PC-3 (cell line): Measurements from ENCODE around the gene SRM. TPM values are rescaled to one million over a fixed set of nuclear protein-coding genes. Genes with fewer than 3 reads are reported as not detected.

Source experiments
- ATAC-seq: fragments of 200-7000 bp; cut with Tn5 transposase; 2 replicates; pipeline ENCODE4 v1.9.1; 2020; ENCODE audit warnings: mild to moderate bottlenecking, moderate library complexity
- BruUV-seq: library from RNA; stranded (reverse); fragments of 400-500 nt; replicated peaks from 2 replicates; lab custom pipeline; 2021; lab: Mats Ljungman, UMichigan
- CTCF ChIA-PET: fragments of 300-600 bp; sonication (Branson Sonifier 250); formaldehyde crosslinking; loops from one replicate; lab custom pipeline; 2022; ENCODE audit warnings: antibody characterized with exemption; lab: Charles Lee
- POLR2A ChIA-PET: fragments of 300-600 bp; sonication (Branson Sonifier 250); formaldehyde crosslinking; loops from one replicate; lab custom pipeline; 2022; ENCODE audit warnings: antibody characterized with exemption; ENCODE audit not compliant: unreplicated experiment; lab: Charles Lee
- DNase-seq: peaks from one replicate; pipeline ENCODE4 v3.0.0-alpha.2; 2015
- H2AFZ ChIP-seq: fragments of 300-600 bp; sonication (generic); 2 replicates; pipeline ENCODE4 v1.6.0; 2016; ENCODE audit warnings: antibody characterized with exemption, low read length
- H3F3A ChIP-seq: fragments of 300-600 bp; sonication (generic); one replicate; pipeline ENCODE4 v1.6.0; 2017; ENCODE audit warnings: antibody characterized with exemption, low read length, control low read depth, mild to moderate bottlenecking; ENCODE audit not compliant: unreplicated experiment
- H3K27ac ChIP-seq: fragments of 300-600 bp; sonication (generic); 2 replicates; pipeline ENCODE4 v1.5.1; 2016; ENCODE audit warnings: mild to moderate bottlenecking, low read length
- H3K27me3 ChIP-seq: fragments of 300-600 bp; sonication (generic); 2 replicates; pipeline ENCODE4 v1.6.1; 2016; ENCODE audit warnings: low read length, mixed read lengths
- H3K36me3 ChIP-seq: fragments of 300-600 bp; sonication (generic); 2 replicates; pipeline ENCODE4 v1.6.1; 2016; ENCODE audit warnings: low read depth, mixed run types, low read length, mixed read lengths
- H3K4me1 ChIP-seq: fragments of 300-600 bp; sonication (generic); 2 replicates; pipeline ENCODE4 v1.5.1; 2016; ENCODE audit warnings: low read length; ENCODE audit not compliant: insufficient read depth
- H3K4me2 ChIP-seq: fragments of 300-600 bp; sonication (generic); 2 replicates; pipeline ENCODE4 v1.6.0; 2016; ENCODE audit warnings: low read length
- H3K4me3 ChIP-seq: fragments of 300-600 bp; sonication (generic); 2 replicates; pipeline ENCODE4 v1.5.1; 2016; ENCODE audit warnings: mild to moderate bottlenecking, low read length, mixed read lengths
- H3K79me2 ChIP-seq: fragments of 300-600 bp; sonication (generic); 2 replicates; pipeline ENCODE4 v1.6.1; 2017; ENCODE audit warnings: low read length, mixed read lengths
- H3K9ac ChIP-seq: fragments of 300-600 bp; sonication (generic); 2 replicates; pipeline ENCODE4 v1.6.0; 2016; ENCODE audit warnings: mild to moderate bottlenecking, low read length
- H3K9me2 ChIP-seq: fragments of 300-600 bp; sonication (generic); replicated peaks from 2 replicates; pipeline ENCODE4 v1.6.1; 2016; ENCODE audit warnings: mixed run types, low read length, mixed read lengths
- H3K9me3 ChIP-seq: fragments of 300-600 bp; sonication (generic); 2 replicates; pipeline ENCODE4 v1.6.1; 2016; ENCODE audit warnings: low read length, mixed read lengths
- H4K20me1 ChIP-seq: fragments of 300-600 bp; sonication (generic); 2 replicates; pipeline ENCODE4 v1.6.1; 2016; ENCODE audit warnings: low read length, mixed read lengths
- CTCF ChIP-seq: fragments of 300-600 bp; sonication (generic); conservative IDR thresholded peaks from 2 replicates; pipeline ENCODE4 v1.5.1; 2017; ENCODE audit warnings: antibody characterized with exemption, low read depth, mild to moderate bottlenecking, low read length
- EZH2 ChIP-seq: fragments of 300-600 bp; sonication (generic); IDR thresholded peaks from one replicate; pipeline ENCODE4 v1.6.1; 2017; ENCODE audit warnings: antibody characterized with exemption, mild to moderate bottlenecking, low read length; ENCODE audit not compliant: unreplicated experiment
- EZH2phosphoT487 ChIP-seq: fragments of 300-600 bp; sonication (generic); IDR thresholded peaks from 2 replicates; pipeline ENCODE4 v1.6.1; 2018; ENCODE audit warnings: mild to moderate bottlenecking, antibody characterized with exemption, low read length, borderline replicate concordance
- intact Hi-C: fragments of 100-400 bp; cut with micrococcal nuclease; formaldehyde crosslinking; loops from 2 replicates; pipeline ENCODE4 v1.9.0; 2023
- total RNA-seq: library from RNA; depleted of rRNA; stranded (reverse); fragments of >200 nt; gene quantifications from 2 replicates; pipeline ENCODE4 v1.2.3, GENCODE V29; 2014

The SRM gene
- total RNA-seq, 1 experiment from 2014 or later, result 151 TPM

DNA sequence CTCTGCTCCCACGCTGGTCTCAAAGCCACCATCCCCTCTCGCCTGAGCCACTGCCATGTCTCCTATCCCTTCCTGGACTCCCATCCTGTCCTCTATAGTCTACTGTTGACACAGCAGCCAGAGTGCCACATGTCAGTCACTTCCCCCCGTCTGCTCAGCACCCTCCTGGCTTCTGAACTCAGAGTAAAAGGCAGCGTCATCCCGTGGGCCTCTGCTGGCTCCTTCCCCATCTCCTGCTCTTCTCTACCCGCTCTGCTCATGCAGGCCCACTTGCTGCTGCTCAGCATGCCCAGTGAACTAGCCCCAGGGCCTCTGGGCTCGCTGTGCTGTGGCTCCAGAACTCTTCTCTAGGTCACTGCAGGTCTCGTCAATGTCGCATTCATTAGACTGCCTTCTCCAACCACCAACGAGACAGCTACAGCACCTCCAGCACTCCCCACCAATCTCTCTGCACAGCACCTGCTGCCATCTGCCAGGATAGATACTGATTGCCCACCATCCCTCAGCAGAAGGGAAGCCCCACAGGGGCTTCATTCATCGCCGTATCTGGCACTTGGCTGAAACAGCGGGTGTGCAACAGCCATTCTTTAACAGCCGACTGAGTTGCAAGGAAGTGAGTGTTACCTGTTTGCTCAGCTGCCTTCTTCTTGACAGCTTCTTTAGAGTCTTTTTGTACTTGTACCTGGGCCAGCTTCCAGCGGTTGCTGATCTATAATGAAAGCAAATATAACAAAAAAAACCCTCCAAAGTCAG, 11.8 kb upstream of the SRM start:
- Histone ChIP-seq H3K27me3 (no peaks in the 10 kb centered on the region), H3K27ac (no peak overlapping the region), H4K20me1 (no peaks in the 10 kb centered on the region), H2AFZ (no peak overlapping the region), H3K9me2 (no peaks in the 10 kb centered on the region), H3K9me3 (no peaks in the 10 kb centered on the region), H3K79me2 (no peaks in the 10 kb centered on the region), H3F3A (no peaks in the 10 kb centered on the region), H3K4me1 (no peaks in the 10 kb centered on the region), H3K36me3 (peaks cover 63% of the 10 kb centered on the region), H3K9ac (no peak overlapping the region), H3K4me3 (no peak overlapping the region), H3K4me2 (no peak overlapping the region)
- BruUV-seq, result no TSS peak
- ATAC-seq, result no peak
- ChIA-PET POLR2A (no interaction called here), CTCF (interaction anchor here (0.6 to 1.2 kb wide), 2 partner anchors 7 to 34 kb away, joined by 3 read pairs; no protein-coding TSS in a partner anchor)
- intact Hi-C loops, result no loop called here
- no peak for DNase-seq
- TF ChIP-seq CTCF, result no peak
- TF ChIP-seq EZH2phosphoT487, result no peak
- TF ChIP-seq EZH2, result no peak

GRCh38 chr1:11070876-11071275, 11.1 kb upstream of the SRM start:
- Histone ChIP-seq H3K27ac (no peak overlapping the region), H3K9ac (no peak overlapping the region), H3K4me1 (no peaks in the 10 kb centered on the region), H3K9me3 (no peaks in the 10 kb centered on the region), H3K4me3 (no peak overlapping the region), H3K27me3 (no peaks in the 10 kb centered on the region), H3F3A (no peaks in the 10 kb centered on the region), H3K4me2 (no peak overlapping the region), H3K79me2 (no peaks in the 10 kb centered on the region), H3K36me3 (peaks cover 61% of the 10 kb centered on the region), H2AFZ (no peak overlapping the region), H4K20me1 (no peaks in the 10 kb centered on the region), H3K9me2 (no peaks in the 10 kb centered on the region)
- no peak for TF ChIP-seq CTCF
- no peak for TF ChIP-seq EZH2
- ChIA-PET CTCF (no interaction called here), POLR2A (no interaction called here)
- DNase-seq, result no peak
- ATAC-seq, result no peak
- intact Hi-C loops, result no loop called here
- BruUV-seq, result TSS peak; percentile 26
